Islet of Langerhans (tissue), 1 donor: ENCODE measurements around the gene ZNF853.
"Not testable (repeated sequence)": the region's sequence is repeated elsewhere in the genome, so short reads cannot be mapped to it uniquely, and the experiment has no call there.

Source experiments
- FAIRE-seq: peaks from one replicate; lab custom pipeline; 2011; peaks lifted over from hg19 to GRCh38; lab: Jason Lieb, UNC

The ZNF853 gene

DNA sequence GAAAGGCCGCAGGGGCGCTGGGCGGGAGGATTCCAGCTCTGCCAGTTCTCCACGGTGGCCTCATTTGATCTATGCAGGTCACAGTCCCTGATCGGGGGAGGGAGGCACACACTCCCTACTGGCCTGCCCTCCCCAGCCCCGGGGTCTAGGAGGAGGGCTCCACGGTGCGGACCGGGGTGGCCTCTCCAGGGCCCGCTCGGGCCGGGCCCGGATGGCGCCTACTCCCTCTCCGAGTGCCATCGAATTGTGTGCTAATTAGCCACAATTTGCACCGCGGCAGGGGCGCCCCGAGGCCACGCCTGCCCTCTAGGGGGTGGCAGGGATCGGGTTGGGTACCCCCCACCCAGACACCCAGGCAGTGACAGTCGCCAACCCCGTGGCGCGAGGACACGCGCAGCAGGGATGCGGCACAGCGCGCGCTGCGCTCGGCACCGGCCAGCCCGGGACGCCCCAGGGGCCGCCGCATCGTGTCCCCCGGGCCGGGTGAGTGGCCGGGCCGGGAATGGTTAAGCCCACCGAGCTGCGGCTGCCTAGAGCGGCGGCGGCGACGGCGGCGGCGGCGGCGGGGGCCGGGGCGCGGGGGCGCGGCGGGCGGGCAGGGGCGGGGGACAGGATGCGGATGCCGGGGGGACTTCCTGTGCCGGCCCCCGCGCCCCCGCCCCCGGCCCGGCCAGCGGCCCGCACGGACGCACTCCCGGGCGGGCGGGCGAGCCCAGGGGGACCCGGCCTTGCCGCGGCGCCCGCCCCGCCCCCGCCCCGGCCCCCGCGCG lies at the start of gene ZNF853:
TSS of gene ZNF853 (plus strand) at position 658 of the 770 bp plus-strand sequence. CDS start 565 bp downstream, outside the sequence.
- no peak for FAIRE-seq

DNA sequence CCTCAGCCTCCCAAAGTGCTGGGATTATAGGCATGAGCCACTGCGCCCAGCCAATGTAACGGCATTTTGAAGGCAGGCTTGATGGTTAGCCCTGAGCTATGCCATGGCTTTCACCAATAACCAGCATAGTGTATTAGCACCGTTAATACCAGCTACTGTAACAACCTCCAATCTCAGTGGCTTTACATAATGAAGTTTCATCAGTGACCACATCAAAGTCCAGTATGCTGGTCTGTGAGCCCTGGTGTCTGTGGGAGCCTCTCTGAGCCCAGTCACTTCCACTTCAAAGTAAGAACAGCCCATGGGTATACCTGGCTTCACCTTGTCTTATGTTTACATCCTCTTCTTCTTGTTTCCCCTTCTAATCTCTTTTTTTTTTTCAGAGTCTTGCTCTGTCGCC lies 49.8 kb upstream of the ZNF853 start:
- no peak for FAIRE-seq

DNA sequence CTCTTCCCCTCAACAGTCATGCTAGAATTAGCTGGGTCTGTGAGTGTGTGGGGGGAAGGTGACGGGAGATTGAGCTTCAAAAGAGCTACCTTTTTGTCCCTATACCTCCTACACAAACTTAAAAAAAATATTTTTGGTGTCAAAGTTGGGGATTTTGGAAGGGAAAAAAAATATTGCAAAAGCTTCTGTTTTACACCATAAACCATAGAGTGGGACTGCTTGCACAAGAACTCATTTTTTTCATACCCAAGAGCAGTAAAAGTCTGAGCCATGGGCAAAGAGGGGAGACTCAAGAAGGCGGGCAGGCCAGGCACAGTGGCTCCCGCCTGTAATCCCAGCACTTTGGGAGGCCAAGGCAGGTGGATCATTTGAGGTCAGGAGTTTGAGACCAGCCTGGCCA lies 47.5 kb upstream of the ZNF853 start:
- FAIRE-seq = no peak

DNA sequence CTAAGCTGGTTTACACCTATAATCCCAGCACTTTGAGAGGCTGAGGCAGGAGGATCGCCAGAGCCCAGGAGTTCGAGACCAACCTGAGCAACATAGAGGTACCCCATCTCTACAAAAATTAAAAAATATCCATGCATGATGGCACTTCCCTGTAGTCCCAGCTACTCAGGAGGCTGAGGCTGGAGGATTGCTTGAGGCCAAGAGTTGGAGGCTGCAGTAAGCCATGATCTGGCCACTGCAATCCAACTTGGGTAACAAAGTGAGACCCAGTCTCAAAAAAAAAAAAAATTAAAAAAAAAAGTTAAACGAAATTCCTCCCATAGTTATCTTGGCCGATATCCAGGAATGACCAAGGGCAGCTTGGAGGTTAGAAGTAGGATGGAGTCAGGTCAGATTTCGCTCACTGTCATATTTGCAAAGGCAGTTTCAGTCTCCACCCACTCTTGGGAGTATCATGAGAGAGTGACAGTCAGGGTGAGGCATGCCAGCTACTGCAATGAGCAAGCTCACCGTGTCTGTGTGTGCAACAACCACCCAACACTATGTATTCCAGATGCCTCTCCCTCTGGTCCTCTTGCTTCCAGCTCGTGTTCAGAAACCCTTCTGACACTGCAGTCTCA lies 44.1 kb upstream of the ZNF853 start:
- no peak for FAIRE-seq

DNA sequence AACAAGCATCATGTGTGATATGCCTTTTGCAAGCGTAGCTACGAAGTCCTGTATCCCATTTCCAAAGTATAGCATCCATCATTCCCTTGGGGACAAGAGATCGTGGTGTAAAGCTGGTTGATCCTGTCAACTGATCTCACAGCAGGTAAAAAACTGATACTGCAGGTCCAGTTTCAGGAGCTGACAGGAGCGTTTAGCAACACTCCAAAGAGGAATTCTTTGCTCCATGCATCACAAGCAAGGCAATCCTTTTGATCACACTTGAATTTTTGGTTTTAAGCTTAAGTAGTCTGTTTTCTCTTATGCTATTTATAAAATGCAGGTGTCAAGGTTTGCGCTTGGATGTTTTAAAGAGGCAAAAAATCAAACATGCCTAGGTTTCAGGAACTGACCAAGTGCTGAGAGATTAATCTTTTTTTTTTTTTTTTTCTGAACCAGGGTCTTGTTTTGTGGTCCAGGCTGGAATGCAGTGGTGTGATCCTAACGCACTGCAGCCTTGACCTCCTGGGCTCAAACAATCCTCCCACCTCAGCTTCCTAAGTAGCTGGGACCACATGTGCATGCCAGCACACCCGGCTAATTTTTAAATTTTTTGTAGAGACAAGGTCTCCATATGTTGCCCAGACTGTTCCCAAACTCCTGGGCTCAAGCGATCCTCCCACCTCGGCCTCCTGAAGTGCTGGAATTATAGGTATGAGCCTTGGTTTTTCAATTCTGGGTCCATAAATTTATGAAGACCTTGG lies 40.0 kb upstream of the ZNF853 start:
- no peak for FAIRE-seq

DNA sequence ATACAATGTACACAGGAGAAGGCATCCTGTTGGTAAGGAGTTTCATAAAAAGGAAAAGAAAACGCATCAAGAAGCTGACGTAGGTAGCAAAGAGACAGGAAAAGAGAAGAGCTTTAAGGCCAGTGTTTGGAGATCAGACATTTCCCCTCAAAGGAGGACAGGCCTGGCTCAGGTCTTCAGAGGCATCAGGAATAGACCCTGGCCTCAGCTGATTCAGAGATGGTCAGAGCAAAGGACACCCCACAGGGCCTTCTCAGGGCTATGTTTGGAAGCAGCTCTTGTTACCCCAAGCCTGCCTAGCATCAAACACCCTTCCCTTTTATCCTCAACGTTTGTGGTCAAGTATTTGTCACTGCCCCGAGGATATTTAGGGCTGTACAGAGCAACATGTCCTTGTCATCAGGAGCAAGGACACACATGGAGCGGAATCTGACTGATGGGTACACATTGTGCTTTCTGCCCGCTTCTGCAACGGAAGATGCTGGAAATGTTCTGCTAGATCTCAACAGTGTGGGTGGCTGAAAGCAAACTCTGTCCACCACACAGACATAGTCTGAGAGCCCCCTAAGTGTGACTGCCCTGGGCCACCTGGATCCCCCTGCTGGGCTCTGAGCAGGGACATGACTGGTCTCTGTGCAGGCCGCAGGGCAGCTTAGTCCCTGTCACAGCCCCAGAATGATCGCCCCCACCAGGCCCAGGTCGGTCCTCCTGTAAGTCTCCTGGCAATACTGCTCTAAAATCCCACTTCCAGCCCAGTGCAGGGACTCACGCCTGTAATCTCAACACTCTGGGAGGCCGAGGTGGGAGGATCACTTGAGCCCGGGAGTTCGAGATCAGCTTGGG lies 39.2 kb upstream of the ZNF853 start:
- no peak for FAIRE-seq

DNA sequence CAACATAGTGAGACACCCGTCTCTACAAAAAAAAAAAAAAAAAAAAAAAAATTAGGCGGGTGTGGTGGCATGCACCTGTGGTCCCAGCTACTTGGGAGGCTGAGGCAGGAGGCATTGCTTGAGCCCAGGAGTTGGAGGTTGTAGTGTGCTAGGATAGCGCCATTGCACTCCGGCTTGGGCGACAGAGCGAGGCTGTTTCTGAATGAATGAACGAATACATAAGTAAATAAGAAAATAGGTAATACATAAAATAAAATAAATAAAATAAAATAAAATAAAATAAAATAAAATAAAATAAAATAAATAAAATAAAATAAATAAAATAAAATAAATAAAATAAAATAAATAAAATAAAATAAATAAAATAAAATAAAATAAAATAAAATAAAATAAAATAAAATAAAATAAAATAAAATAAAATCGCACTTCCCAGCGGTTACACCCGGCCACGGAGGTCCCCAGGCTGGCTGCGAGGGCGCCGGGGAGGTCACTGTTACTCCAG lies 38.5 kb upstream of the ZNF853 start:
- FAIRE-seq = not testable (repeated sequence)

DNA sequence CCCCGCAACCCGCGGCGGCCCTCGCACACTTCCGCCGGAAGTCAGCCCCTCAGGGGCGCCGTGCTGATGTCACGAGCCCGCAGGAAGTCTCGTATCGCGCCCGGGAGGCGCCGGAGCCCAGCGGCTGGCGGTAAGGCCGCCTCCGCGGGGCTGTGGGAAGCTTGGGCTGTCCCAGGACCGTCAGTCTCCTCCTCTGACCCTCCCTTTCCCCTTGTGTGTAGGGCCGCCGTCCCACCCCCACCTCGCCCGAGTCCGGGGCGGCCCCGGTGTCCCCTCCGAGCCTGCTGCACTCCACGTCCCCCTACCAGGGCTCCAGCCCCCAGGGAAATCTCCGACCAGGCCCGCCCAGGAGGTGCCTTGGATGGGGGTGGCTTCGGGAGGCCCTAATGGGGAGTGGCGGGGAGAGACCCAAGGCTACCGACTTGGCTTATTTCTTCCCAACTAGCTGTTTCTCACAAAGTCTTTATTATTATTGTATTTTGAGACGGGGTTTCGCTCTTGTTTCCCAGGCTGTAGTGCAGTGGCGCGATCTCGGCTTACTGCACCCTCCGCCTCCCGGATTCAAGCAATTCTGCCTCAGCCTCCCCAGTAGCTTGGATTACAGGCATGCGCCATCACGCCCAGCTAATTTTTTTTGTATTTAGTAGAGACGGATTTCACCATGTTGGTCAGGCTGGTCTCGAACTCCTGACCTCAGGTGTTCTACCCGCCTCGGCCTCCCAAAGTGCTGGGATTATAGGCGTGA lies 37.9 kb upstream of the ZNF853 start, which contains the start of gene ZDHHC4:
TSS of gene ZDHHC4 (plus strand) at position 86 of the 745 bp plus-strand sequence. CDS start 3,108 bp downstream, outside the sequence.
- FAIRE-seq = no peak

DNA sequence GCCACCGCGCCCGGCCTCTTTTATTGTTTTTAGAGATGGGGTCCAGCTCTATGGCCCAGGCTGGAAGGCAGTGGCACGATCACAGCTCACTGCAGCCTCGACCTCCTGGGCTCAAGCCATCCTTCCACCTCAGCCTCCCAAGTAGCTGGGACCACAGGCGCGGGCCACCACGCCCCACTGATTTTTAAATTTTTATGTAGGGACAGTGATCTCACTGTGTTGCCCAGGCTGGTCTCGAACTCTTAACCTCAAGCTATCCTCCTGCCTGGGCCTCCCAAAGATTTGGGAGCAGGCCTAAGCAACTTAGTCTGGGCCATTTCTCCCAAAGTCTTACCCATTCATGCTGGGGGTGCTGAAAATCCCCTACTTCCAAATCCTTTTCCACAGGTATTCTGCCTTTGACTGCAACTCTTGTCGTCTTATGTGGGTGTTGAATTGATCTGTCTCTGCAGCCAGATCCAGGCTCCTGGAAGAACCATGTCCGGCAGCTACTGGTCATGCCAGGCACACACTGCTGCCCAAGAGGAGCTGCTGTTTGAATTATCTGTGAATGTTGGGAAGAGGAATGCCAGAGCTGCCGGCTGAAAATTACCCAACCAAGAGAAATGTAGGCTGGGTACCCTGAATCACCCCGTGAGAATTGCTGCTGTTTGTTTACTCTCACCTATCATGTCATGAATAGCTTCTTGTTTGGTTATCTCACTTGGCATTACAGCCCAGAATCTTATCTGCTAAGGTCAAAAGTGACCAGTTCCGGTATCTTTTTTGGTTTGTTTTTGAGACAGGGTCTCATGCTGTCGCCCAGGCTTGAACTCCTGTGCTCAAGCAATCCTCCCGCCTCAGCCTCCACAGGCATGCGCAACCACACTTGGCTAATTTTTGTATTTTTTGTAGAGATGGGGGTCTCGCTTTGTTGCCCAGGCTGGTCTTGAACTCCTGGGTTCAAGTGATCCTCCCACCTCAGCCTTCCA lies 37.0 kb upstream of the ZNF853 start:
- FAIRE-seq = no peak

DNA sequence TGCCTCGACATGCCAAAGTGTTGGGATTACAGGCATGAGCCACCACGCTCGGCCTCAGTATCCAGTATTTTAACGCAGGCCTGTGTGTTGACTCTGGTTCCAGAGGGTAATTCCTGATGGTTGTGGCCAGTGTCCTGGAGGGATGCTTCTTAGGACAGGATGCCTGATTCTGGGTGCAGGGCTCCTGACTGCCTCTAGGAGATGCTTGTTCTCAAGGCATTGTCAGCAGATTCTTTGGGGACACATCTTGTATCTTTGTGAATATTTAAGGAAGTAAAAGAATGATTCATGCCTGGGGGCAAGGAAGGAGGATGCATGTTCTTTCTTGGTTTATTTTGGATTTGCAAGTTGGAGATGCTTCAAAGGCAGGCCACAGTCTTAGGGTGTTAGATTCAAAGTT lies 36.0 kb upstream of the ZNF853 start:
- FAIRE-seq = no peak

DNA sequence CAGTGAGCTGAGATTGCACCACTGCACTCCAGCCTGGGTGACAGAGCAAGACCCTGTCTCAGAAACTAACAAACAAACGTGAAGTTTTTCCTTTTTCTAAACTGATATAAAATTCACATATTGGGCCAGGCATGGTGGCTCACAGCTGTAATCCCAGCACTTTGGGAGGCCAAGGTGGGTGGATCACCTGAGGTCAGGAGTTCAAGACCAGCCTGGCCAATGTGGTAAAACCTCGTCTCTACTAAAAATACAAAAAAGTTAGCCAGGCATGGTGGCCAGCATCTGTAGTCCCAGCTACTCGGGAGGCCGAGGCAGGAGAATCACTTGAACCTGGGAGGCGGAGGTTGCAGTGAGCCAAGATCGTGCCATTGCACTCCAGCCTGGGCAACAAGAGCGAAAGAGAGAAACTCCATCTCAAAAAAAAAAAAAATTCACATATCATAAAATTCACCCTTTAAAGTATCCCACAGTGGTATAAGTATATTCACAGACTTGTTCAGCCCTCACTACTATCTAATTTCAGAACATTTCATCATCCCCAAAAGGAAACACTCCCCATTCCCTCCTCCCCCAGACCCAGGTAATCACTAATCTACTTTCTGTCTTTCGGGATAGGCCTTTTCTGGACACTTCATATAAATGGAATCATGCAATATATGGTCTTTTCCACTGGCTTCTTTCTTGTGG lies 29.5 kb upstream of the ZNF853 start:
- not testable (repeated sequence) for FAIRE-seq

DNA sequence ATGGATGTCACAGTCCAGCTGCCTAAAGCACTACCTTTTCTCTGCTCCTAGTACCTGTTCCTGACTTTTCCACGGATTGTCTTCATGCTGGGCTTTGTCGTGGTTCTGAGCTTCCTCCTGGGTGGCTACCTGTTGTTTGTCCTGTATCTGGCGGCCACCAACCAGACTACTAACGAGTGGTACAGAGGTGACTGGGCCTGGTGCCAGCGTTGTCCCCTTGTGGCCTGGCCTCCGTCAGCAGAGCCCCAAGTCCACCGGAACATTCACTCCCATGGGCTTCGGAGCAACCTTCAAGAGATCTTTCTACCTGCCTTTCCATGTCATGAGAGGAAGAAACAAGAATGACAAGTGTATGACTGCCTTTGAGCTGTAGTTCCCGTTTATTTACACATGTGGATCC lies 26.8 kb upstream of the ZNF853 start:
- no peak for FAIRE-seq

DNA sequence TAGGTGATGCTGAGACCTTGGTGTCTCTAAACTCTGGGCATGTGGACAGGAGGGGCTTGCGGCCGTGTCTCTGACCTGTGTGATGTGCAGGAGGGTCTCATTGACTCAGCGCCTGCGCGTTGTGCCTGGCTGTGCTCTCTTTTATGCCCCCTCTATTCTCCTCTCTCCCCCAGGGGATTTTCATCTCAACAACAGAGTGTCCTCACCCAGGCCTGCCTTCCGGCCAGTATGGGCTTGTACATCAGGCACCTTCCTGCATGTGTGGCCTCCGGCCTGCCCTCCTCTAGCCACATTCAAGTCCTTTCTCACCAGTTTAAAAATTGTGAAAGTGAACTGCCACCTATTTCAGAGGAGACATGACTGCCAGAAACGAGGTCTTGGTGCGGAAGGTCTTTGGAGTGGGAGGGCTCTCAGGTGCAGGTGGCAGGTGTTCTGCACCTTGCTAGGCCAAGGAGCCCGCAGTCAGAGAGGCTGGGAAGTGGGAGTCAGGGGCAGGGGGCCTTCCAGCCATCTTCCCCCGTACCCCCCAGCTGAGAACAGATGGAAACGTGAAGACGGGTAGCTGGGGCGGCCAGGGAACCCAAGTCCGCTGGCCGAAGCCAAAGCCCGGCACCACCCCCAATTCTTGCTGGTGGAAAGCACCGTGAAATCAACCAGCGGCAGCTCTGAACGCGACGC lies 26.1 kb upstream of the ZNF853 start:
- FAIRE-seq = no peak

DNA sequence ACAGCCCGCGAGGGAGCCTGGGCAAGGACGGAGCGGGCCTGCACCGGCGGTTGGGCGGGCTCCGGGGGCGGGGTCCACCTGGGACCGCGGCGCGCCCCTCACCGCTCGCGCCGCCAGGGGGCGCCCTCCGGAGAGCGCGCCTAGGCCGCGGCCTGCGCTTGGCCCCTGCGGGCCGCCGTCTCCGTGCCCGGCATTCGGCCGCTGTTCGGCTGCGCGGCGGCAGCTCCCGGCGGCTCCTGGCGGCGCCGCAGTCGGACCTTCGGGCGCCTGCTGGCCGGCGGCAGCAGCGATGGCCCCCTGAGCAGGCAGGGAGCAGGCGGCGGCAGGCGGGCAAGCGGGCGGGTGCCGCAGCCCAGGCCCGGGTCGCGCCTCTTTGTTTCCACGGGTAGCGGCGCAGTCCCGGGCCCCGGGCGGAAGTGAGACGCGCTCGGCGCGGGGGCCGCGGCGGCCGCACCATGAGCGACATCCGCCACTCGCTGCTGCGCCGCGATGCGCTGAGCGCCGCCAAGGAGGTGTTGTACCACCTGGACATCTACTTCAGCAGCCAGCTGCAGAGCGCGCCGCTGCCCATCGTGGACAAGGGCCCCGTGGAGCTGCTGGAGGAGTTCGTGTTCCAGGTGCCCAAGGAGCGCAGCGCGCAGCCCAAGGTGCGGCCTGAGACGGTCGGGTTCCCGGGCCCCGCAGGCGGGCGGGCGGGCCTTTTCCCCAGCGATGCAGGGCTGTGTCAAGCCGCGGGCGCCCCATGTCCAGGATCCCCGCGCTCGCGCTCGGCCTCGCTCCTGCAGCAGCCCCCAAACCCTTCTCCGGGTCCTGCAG lies 25.4 kb upstream of the ZNF853 start, which contains the start of gene INTS15:
TSS of gene INTS15 (plus strand) at position 193 of the 816 bp plus-strand sequence. CDS start at position 456, 263 bp downstream.
- no peak for FAIRE-seq

DNA sequence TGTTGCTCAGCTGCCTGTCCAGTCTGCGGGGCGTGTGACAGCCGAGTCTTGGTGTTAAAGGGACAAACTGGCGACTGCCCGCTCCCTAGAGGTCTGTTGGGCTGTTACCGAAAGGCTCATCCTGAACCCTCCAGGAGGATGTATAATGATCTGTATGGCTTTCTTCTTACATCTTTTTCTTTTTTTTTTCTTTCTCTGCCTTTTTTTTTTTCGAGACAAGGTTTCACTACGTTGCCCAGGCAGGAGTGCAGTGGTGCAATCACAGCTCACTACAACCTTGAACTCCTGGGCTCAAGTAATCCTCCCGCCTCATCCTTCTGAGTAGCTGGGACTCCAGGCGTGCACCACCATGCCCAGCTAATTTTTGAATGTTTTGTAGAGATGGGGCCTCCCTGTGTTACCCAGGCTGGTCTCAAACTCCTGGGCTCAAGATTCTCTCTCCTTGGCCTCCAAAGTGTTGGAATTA lies 24.7 kb upstream of the ZNF853 start:
- no peak for FAIRE-seq

DNA sequence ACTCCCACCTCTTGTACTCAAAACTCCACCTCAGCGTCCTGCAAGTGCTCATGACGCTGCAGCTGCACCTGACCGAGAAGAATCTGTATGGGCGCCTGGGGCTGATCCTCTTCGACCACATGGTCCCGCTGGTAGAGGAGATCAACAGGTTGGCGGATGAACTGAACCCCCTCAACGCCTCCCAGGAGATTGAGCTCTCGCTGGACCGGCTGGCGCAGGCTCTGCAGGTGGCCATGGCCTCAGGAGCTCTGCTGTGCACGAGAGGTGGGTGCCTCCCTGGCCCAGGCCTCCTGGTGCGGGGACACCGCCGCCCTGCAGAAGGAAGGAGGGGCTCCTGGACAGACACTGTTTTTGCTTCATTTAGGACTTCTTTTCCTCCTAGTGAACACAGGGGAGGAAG lies 15.3 kb upstream of the ZNF853 start:
- no peak for FAIRE-seq

DNA sequence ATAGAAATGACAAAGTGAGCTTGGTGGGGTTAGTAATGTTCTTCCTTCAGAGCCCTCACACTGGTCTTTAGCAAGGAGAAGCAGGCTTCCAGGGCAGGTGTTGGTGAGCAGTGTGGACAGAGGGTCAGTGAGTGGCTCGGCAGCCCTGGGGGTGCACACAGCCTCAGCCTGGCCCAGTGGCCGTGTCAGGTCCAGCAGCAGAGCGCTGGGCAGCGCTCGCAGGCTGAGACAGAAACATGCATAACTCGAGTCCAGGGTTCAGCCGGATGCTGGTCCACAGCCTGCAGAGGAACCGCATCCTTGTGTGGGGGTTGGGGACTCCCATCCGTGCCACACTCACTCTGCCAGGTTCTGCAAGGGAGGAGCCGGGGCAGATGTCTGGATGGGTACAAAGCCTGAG lies 11.0 kb upstream of the ZNF853 start:
- no peak for FAIRE-seq
